ENCODE data around the gene KCNH2.
A peak's percentile ranks its signal among the peaks of the same experiment; 100 is the strongest.
"Not testable (repeated sequence)": the region's sequence is repeated elsewhere in the genome, so short reads cannot be mapped to it uniquely, and the experiment has no call there.

Gene KCNH2, protein sequence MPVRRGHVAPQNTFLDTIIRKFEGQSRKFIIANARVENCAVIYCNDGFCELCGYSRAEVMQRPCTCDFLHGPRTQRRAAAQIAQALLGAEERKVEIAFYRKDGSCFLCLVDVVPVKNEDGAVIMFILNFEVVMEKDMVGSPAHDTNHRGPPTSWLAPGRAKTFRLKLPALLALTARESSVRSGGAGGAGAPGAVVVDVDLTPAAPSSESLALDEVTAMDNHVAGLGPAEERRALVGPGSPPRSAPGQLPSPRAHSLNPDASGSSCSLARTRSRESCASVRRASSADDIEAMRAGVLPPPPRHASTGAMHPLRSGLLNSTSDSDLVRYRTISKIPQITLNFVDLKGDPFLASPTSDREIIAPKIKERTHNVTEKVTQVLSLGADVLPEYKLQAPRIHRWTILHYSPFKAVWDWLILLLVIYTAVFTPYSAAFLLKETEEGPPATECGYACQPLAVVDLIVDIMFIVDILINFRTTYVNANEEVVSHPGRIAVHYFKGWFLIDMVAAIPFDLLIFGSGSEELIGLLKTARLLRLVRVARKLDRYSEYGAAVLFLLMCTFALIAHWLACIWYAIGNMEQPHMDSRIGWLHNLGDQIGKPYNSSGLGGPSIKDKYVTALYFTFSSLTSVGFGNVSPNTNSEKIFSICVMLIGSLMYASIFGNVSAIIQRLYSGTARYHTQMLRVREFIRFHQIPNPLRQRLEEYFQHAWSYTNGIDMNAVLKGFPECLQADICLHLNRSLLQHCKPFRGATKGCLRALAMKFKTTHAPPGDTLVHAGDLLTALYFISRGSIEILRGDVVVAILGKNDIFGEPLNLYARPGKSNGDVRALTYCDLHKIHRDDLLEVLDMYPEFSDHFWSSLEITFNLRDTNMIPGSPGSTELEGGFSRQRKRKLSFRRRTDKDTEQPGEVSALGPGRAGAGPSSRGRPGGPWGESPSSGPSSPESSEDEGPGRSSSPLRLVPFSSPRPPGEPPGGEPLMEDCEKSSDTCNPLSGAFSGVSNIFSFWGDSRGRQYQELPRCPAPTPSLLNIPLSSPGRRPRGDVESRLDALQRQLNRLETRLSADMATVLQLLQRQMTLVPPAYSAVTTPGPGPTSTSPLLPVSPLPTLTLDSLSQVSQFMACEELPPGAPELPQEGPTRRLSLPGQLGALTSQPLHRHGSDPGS

DNA sequence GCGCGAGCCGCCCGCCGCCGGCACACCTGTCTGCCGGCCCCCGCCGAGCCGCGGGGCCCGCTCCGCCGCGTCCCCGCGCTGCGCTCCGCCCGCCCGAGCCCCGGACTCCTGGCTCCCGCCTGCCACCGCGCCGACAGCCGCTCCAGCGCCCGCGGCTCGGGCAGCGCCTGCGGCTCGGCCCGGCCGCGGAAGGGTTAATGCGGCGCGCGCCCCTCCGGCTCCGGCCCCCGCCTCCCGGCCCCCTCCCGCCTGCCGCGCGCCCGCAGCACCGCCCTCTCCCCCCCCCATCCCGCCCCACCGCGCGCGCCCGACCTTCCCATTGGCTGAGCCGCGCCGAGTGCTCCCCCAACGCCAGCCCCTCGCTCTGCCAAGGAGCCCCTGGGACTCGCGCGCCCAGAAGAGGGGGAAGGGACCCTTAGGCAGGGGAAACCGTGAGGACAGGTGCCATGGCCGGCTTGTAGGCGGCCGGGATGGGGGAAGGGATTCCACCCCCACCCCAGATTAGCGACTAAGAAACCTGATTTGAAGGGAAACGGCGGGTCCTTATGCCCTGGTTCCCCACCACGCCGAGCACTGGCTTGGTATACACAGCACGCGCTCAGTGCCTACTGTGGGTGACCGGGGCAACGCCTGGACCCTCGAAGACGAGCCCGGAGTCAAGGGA is at the start of gene KCNH2:
Gene KCNH2 (minus strand): TSS at position 196 of the 664 bp plus-strand sequence. CDS start 408 bp downstream, outside the sequence.
- DNase-seq (ENCODE audit: low read depth in 3 of 3) = no peak

DNA sequence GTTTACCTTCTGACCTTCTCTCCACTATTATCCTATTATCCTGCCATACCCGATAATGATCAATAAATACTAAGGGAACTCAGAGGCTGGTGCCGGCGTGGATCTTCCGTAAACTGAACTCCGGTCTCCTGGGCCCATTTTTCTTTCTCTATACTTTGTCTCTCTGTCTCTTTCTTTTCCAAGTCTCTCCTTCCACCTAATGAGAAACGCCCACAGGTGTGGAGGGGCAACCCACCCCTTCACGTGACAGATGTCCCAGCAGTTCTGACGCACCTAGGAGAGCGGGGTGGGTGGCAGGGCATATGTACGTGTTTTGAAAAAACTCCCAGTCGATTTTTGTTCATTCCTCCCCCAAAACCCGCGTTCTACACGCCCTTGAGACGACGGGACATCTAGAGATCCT is 49.6 kb upstream of the KCNH2 start:
- not testable (repeated sequence) for DNase-seq (ENCODE audit: low read depth in 3 of 3)

DNA sequence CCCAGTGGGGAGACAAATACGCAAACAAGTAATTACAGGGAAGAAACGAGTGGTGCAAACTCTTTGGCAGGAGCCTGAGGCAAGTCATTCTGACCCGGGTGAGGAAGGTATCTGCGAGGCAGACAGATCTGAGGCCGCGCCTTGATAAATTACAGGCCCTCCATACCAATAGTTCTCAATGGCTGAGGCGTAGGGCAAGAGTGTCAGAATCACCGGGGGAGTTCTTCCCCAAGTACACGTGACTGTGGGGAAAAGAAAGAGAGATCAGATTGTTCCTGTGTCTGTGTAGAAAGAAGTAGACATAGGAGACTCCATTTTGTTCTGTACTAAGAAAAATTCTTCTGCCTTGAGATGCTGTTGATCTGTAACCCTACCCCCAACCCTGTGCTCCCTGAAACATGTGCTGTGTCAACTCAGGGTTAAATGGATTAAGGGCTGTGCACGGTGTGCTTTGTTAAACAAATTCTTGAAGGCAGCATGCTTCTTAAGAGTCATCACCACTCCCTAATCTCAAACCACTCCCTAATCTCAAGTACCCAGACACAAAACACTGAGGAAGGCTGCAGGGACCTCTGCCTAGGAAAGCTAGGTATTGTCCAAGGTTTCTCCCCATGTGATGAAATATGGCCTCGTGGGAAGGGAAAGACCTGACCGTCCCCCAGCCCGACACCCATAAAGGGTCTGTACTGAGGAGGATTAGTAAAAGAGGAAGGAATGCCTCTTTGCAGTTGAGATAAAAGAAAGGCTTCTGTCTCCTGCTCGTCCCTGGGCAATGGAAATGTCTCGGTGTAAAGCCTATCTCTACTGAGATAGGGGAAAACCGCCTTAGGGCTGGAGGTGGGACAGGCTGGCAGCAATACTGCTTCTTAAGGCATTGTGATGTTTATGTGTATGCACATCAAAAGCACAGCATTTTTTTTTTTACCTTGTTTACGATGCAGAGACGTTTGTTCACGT is 48.9 kb upstream of the KCNH2 start:
- not testable (repeated sequence) for DNase-seq (ENCODE audit: low read depth in 3 of 3)

DNA sequence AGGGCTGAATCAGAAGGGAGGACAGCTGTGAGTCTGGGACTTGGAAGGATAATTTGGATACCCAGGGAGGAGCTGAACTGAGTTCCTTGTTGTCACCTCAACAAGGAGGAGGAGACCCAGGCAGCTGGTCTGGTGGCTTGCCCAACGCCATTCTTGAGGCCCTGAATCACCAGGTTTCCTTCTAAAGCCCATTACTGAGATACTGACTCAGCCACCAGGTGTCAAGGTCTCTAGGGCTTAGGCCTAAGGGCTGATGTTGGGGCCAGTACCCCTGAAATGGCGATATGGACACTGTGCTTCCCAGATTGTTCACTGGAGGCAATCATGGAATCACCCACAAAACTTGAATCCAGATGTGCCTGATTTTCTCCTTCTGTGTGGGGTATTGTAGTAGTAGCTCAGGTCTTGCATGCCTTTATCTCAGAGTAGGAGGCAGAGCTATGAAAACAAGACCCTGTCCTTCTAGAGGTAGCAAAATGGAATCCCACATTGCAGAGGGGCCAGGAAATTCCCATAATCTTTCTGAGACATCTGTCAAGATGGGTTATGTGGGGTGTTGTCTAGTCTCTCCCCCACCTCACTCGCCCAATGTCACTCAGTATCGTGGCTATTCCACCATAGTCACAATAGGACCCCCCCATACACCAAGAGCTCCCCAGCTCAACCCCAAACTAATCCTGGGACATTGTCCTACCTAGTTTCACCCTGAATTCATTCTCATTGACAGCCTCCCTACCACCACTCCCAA is 48.0 kb upstream of the KCNH2 start:
- DNase-seq (ENCODE audit: low read depth in 3 of 3) = no peak

DNA sequence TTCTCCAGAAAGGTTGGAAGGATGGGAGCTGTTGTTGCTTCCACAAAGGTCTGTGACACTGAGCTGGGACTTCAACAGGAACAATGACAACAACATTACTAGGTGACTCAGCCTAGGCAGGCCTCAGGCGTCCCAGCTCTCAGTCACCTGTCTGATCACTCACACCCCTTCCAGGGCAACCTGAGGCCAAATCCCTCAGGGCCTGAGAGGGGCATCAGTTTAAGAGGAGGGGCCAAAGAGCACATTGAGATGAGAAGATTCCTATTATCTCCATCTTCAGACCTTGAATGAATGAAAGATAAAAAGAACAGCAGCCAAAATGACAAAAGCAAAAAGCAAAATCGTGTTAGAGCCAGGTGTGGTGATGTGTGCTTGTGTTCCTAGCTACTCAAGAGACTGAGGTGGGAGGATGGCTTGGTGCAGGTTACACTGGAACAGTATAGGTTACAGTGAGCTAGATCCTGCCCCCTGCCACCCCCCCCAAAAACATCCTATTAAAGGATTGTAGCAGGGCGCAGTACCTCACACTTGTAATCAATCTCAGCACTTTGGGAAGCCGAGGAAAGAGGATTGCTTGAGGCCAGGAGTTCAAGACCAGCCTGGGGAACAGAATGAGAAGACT is 46.4 kb upstream of the KCNH2 start, which contains the start of gene ATG9B:
Gene ATG9B (minus strand): TSS at position 60 of the 622 bp plus-strand sequence. CDS start 71 bp downstream, outside the sequence.
- DNase-seq (ENCODE audit: low read depth in 3 of 3) = no peak

DNA sequence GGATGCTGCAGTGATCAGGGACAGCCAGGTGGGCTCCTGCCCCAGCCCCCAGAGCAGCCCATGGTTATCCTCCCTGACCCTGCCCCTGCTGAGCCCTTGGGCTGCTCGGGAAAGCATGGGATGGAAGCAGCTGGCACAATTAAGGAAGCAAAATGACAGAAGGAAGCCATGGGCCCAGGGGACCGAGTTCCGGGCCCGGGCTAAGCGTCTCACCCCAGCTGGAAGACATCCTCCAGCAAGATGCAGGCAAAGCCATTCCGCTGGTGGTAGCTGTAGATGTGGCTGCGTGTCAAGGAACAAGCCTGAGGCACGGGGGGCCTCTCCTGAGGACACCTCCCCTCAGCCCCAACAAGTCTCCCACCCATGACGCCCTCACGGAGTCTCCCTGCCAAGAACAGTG is 45.1 kb upstream of the KCNH2 start:
- no peak for DNase-seq (ENCODE audit: low read depth in 3 of 3)

DNA sequence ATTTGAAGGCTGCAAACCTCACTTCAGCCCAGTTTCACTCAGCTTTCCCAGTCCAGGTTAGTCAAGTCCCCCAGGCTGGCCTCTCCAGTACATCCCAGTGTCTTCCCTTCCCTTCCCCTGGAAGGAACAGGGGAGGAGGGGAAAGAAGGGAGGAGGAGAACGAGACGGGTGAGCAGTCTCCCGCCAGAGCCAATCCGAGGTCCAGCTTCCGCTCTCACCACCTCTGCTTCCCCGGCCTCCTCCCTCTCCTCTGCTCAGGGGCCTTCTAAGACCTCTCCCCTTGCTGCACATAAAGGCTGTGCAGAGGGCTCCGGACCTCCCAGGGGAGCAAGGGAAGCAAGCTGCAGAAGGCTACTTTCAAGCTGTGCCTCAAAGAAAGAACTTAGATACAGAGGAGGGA is 42.1 kb upstream of the KCNH2 start:
- no peak for DNase-seq (ENCODE audit: low read depth in 3 of 3)

DNA sequence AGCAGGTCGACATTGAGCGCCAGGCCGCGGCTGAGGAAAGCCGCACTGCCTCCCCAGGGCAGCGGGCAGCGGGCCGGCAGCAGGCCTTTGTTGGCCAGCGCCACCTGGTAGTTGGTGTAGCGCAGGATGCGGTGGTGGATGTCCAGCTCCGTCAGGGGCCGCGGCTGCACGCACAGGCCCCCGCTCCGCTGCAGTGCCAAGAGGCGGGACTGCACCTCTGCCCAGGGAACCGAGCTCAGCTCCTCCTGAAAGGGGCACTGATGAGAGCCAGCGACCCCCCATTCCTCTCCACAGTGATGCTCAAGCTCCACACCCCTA is 41.0 kb upstream of the KCNH2 start:
- DNase-seq (ENCODE audit: low read depth in 3 of 3) = no peak

DNA sequence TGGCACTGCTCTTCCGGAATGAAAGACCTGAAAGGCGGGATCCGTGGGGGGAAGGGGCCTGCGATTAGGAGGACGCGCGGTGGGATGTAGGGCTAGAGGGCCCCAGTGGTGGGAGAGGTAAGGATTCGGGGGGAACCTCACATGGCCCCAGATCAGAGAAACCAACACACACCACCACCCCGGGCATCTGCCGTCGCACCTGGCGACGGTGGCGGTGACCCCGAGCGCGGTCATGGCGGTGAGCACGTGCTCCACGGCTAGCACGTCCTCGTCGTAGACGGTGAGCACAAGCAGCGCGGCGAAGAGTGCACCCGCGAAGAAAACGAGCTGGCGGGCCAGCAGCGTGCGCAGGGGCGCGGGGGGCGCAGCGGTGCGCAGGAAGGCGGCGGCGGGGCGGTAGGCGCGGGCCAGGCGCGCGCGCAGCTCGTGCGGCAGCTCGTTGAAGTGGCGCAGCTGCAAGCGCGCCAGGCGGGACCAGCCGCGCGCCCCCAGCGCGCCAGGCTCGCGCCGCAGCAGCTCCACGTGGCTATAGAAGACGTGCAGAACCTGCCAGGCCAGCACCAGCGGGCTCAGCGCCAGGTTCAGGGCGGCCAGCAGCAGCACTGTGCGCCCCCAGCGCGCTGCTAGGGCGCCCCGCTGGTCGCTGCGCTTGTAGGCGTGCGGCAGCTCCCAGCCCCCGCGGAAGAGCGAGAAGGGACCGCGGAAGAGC is 40.5 kb upstream of the KCNH2 start:
- no peak for DNase-seq (ENCODE audit: low read depth in 3 of 3)

DNA sequence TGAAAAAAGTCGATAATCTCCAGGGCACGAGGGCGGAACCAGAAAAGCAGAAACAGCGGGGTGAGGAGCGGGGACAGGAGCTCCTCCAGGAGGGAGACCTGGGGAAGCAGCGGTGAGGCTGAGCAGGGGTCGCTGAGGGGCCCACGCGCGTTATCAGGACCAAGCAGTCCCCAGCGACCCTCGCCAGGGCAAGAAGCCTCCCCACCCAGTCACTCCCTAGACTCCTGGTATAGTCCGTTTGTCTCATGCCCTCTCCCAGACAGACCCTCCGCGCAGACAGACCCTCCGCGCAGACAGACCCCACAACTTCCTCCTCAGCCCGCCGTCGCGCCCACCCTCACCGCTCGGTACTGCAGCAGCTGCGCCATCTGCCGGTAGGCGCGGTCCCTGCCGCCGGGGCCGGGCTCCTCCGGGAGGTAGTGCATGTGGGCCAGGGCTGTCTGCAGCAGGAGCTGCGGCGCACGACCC is 39.9 kb upstream of the KCNH2 start:
- peak; percentile 60 to 77 (median 68) for DNase-seq (ENCODE audit: low read depth in 3 of 3)

DNA sequence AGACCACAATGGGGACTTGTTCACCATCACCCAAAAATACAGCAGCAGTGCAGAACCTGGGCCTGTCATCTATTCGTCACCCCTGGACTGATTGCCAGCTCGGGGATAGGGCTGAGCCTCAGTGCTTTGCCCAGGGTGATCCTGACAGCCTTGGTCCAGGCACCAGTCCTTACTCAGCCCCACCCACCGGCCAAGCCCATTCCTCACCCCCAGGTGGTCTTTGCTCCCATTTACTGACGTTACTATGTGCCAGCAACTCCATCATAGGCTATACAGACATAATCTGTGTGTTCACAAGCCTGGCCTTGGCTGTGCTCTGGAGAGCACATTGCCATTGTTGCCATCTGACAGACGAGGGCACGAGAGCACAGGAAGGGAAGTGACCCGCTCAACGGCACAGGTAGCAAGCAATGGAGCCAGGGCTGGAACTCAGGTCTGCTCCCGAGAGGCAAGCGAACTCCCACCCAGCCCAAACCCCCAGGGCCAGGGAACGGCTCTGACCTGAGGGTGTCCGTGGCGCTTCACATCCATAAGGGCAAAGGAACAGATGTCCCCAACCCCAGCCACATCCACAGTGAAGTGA is 39.3 kb upstream of the KCNH2 start:
- DNase-seq (ENCODE audit: low read depth in 3 of 3) = no peak

DNA sequence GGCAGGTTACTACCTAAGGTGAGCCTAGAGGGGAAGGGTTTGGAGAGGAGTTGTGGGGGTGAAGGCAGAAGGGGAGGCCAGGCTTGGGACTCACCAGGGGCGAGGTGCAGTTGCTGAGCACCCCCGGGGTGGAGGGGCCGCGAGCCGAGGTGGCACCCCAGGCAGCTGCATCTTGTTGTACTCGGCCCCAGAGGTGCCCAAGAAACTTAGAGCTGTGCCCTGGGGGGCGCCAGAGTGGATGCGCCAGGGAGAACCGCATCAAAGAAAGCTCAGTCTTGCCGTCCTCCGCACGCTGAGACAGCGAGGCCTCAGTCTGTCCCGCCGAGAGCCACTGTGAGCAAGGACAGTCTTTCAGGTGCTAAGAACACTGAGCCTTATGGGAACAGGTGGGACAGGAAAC is 38.8 kb upstream of the KCNH2 start:
- DNase-seq (ENCODE audit: low read depth in 3 of 3) = no peak

DNA sequence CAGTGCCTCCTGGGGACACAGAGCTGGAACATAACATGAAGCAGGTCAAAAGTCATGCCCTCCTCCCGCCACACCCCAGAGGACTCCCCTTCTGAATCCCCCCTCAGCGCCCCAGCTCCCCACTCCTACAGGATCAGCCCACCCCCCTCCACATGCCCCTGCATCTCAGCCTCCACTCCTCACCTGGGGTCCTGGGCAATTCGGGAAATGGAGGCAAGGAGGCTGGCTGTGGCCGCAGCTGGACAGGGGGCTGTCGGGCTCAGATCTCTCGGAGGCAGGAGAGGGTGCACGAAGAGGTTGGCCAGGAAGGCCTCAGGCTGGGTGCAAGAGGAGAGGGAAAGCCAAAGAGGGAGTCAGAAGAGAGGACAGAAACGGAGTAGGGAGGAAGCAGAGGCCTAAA is 38.4 kb upstream of the KCNH2 start:
- no peak for DNase-seq (ENCODE audit: low read depth in 3 of 3)

DNA sequence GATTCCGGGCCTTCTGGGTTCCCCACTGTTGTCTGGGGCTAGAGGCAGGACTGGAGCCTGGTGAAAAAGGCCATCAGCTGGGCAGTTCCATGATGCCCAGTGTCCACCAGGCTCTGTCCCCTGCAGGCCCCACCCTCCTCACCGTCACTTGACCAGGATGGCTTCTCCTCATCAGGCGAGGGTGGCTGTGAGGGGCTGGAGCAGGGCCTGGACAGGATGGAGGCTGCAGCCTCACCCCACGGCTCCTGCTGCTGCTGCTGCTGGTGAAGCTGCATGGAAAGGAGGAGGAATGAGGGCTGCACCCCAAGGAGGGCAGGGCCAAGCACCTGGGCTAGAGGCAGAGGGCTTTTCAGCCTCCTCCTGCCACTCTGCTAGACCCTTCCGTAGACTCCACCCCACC is 37.8 kb upstream of the KCNH2 start:
- DNase-seq (ENCODE audit: low read depth in 3 of 3) = no peak

DNA sequence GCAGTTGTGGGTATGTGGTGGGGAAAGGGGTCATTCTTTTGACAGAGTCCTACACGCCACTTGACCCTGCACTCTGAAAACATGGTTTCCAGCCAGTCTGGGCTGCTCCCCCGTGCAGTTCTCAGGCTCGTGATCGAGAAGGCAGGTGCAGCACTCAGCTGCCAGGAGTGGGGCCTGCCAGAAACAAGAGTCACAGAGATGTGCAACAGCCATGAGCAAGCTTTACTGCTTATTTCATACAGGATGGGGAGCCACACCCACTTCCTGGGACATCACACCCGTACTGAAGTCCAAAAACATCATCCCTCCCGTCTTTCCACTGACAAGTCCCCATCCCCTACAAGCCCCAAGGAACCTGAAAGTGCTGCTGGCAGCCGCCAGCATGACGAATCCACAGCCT is 36.8 kb upstream of the KCNH2 start:
- DNase-seq (ENCODE audit: low read depth in 3 of 3) = no peak

DNA sequence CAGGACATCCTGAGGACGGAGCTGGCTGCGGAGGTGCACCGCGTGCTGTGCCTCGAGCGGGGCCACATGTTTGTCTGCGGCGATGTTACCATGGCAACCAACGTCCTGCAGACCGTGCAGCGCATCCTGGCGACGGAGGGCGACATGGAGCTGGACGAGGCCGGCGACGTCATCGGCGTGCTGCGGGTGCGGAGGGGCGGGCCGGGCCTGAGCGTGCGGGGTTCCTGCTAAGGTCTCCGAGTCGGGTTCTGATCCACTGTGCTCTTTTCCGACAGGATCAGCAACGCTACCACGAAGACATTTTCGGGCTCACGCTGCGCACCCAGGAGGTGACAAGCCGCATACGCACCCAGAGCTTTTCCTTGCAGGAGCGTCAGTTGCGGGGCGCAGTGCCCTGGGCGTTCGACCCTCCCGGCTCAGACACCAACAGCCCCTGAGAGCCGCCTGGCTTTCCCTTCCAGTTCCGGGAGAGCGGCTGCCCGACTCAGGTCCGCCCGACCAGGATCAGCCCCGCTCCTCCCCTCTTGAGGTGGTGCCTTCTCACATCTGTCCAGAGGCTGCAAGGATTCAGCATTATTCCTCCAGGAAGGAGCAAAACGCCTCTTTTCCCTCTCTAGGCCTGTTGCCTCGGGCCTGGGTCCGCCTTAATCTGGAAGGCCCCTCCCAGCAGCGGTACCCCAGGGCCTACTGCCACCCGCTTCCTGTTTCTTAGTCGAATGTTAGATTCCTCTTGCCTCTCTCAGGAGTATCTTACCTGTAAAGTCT is 35.8 kb upstream of the KCNH2 start:
- peak in 2 of 3 experiments; percentile 61 to 70 for DNase-seq (ENCODE audit: low read depth in 3 of 3)

DNA sequence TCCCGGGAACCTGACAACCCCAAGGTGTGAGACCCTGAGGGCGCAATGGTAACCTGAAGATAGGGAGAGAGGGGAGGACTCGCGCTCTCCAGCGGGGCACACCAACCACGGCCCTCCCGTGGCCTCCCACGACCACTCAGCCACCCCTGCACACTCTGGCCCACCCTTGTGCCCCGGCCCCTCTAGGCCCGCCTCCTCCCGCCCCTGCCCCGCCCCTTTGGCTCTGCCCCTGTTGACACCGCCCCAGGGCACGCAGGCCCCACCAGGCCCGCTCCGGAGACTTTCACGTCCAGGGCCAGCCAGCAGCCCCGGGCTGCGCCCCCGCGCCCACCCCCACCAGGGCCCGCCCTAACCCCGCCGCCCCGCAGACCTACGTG is 35.2 kb upstream of the KCNH2 start:
- no peak for DNase-seq (ENCODE audit: low read depth in 3 of 3)
